HG03097 (cell line): Measurements from ENCODE around the gene IRF2BP1.

Experiments used
- ATAC-seq: cut with Tn5 transposase; IDR thresholded peaks from one replicate; pipeline ENCODE4 v1.9.1; 2021; ENCODE audit not compliant: unreplicated experiment, low FRiP score

Gene IRF2BP1

DNA sequence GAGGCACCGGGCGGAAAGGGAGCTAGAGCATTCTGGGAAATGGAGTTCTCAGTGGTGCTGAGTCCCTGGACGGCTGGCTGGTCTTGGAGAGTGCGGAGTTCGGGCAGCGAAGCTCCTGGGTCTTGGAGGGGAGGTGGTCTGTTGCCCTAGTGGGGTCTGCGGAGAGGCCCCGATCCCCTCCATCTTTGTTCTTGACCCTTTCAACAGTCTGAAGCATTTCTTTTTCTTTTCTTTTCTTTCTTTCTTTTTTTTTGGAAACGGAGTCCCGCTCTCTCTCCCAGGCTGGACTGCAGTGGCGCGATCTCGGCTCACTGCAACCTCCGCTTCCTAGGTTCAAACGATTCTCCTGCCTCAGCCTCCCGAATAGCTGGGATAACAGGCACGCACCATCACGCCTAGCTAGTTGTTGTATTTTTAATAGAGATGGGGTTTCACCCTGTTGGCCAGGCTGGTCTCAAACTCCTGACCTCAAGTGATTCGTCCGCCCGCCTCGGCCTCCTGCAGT, 22.6 kb downstream of the IRF2BP1 start:
- ATAC-seq, result no peak

DNA sequence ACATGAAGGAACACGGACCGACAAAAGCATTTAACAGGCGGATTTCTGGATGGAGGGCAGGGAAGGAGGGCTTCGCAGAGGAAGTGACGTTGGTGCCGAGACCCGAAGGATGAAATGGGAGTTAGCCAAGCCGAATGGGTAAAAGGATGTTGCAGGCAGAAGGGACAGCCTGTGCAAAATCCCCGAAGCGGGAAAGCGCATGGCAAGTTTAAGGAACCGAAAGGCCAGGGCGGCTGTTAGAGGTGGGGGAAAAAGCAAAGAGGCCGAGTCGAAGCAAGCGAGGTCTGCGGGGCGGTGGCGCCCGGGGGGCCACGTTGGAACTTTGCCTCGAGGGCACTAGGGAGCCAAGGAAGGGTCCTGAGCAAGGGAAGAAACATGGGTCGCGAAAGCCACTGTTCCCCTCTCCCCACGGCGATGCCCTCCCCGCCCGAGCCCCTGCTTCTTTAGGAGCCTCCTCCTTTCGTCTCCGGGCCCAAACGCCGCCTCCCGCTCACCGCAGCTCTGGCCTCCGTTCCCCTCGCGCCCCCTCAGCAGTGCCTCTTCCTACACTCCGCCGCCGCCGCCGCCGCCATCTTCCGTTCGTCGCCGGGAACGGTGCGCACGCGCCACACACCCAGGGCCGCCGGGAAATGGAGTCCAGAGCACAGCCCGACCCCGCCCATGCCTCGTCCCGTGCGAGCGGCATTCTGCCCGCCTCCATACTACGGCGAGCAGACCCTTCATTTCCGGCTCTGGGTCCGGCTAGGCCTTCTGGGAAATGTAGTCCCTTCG, 23.2 kb downstream of the IRF2BP1 start, which contains the start of gene SYMPK:
Gene SYMPK (minus strand): TSS at position 584 of the 771 bp plus-strand sequence. CDS start 8,652 bp downstream, outside the sequence.
- peak; percentile 88 for ATAC-seq

DNA sequence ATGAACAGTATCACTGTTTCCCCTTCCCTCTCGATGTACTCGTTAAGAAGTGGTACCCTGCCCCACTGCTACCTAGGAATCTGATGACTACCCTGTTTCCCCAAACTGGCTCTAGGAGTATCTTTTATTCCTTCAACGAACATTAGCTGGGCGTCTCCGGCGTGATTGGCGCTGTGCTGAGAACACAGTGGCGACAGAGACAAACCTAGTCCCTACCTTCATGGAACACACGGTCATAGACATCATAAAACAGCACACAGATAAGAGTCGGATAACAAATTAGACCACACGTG, 23.7 kb downstream of the IRF2BP1 start:
- ATAC-seq, result no peak

DNA sequence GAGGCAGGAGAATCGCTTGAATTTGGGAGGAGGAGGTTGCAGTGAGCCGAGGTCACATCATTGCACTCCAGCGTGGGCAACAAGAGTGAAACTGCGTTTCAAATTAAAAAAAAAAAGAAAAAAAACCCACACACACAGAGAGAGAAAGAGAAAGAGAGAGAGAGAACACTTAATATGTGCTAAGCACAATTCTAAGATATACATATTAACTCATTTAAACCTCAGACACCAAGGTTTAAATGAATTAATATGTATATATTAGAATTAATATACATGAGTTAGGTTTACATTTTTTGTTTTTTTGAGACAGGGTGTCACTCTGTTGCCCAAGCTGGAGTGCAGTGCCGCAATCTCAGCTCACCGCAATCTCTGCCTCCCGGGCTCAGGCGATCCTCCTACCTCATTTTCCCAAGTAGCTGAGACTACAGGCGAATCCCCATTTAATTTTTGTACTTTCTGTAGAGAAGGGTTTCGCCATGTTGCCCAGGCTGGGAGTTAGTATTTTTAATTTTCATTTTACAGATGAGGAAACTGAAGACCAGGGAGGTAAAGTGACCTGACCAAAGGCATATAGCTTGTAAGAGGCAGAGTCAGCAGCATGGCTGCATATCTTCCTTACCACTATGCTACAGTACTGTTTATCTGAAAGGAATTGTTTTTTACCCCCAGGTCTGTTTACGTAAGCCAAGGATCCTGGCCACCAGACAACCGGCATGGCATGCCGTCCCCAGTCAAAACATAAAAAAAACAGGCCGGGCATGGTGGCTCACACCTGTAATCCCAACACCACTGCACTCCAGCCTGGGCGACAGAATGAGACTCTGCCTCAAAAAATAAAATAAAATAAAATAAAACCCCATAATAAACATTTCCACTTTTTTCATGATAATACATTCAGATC, 25.3 kb downstream of the IRF2BP1 start:
- ATAC-seq, result no peak

DNA sequence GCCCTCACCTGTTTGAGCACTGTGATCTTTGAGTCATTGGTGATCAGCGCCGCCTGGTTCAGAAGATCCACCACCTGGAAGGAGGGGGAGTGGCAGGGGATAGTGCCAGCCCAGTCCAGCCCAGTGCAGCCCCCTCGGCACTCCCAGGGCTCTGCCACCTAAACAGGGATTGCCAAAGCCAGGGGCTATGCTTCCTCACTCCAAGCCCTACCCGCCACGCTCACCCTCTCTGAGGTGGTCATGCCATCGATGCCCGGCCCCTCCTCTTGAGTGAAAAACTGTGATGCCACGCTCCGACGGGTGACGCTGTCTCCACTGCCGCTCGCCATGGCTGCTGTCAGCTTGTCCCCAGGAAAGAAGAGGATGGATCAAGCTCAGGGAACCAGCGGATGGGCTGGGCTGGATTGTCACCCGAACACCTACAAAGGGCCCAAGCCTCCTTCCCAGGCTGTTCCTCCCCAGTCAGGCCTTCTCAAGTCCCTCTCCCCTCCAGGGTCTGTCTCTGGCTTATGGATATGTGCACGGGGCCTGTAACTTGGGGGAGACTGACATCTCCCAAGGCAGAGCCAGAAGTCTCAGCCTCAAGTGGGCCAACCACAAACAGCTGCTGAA, 31.7 kb downstream of the IRF2BP1 start:
- ATAC-seq, result no peak

DNA sequence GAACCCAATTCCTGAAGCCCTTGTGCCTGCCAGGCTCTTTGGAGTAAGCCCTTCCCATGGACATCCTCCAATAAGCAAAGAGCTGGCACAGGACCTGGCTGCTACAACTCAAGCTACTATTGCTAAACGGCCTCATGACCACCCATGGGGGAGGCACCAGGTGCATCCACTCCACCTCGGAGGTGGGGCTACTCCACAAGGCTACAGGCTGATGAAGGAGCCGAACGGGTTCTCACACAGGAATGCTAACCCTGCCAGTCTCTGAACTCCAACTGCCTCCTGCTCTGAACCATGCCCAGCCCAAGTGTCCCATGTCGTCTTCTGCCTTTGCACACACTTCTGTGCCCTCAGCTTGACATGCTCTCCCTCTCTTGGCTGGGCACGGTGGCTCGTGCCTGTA, 33.0 kb downstream of the IRF2BP1 start:
- no peak for ATAC-seq

DNA sequence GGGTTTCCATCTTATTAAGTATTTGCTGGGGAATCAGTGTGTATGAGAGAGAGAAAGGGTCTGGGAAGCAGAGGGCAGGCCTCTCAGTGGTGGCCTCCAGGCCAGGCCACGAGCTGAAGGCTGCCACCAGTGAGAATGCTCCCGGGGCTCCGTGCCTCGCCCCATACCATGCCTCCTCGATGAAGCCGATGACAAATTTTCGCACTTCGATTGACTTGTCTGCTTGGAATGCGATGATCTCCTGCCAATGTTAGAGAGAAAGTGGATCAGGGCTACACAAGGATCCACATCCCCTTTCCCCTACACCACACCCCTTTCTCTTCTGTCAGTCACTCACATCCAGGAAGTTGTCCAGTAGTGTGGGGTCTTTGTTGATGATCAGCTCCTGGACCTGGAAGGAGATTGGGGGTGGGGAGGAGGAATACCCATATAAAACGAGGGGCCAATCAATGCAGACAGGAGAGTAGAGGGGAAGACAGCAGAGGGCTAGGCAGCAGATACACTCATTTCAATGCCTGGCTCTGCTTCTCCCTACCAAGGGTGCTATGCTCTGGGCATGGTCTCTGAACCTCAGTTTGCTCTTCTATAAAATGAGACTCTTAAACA, 33.7 kb downstream of the IRF2BP1 start:
- no peak for ATAC-seq

DNA sequence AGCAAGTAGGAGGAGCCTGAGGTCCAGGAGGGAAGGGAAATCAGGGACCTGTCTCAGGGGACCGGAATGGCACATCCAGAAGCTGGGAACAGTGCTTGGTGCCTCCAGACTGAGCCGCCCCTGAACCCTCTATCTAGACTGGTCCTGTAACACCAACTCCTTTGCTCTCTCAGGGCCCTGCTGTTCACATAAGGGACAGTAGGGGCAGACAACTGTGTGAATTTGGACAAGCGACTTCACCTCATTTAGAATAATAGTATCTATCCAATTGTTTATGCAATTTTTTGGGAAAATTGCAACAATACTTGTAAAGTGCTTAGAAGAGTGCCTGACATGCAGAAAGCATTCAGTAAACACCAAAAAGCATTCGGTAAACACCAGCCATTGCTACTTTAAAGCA, 37.0 kb downstream of the IRF2BP1 start:
- ATAC-seq, result no peak

DNA sequence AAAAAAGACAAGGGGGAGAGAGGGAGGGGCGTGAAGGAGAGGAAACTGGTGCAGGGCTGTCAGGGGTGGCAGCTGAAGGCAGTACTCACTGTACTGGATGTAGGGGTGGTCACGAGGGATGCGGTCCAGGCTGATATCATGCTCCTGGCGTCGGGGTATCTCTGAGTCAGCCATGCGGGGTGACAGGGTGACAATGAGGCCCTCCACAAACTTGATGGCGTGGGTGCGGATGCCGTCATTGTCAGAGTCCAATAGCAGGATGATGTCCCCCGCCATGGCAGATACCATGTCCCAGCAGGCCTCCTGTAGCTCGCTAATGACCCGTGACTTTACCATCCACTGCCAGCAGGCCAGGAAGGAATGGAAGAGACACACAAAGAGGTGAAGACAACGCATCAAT, 38.3 kb downstream of the IRF2BP1 start:
- ATAC-seq, result no peak

DNA sequence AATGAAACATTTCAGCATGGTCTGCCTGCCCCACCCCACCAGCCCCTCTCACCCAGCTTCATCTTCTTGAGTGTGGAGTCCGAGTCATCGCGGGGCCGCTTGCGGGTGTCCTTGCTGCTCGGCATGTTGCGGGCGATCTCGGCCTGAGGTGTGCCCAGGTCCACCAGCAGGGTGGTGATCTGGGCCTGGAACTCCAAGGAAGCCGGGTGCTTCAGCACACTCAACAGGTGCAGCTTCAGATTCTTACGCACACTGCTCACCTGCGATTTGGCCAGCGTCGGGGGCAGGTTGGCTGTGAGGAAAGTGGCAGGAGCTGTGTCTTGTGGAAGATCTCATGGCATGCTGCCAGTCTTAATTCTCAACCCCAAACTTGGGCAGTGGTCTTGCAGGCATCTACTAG, 43.7 kb downstream of the IRF2BP1 start:
- ATAC-seq, result no peak

DNA sequence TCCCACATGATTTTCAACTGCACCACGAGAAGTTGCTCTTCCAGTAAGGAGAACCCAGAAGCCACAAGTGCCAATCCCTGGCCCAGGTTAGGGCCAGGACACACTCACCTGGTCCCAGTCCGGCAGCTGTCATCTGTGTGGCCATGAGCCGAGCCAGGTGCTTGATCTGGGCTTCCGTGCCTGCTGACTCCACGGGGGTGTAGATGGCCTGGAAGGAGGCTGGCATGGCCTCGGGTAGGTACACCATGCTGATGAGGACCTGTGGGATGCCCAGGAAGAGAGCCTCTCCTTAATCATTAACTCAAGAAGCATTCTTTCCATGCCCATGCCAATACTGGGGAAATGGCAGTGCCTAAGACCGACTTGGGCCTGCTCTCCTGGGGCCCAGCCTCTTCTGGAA, 51.0 kb downstream of the IRF2BP1 start:
- ATAC-seq, result no peak
